NCI-H2107 treated with DMSO at 0.1 percent for 48 hours (cell line): ENCODE data around the gene LRRC74B.
"Not testable (repeated sequence)": the region's sequence is repeated elsewhere in the genome, so short reads cannot be mapped to it uniquely, and the experiment has no call there.

Experiments used
- DNase-seq: peaks from one replicate; lab custom pipeline; 2025; ENCODE audit not compliant: unreplicated experiment; lab: John Stamatoyannopoulos, UW

Gene LRRC74B

DNA sequence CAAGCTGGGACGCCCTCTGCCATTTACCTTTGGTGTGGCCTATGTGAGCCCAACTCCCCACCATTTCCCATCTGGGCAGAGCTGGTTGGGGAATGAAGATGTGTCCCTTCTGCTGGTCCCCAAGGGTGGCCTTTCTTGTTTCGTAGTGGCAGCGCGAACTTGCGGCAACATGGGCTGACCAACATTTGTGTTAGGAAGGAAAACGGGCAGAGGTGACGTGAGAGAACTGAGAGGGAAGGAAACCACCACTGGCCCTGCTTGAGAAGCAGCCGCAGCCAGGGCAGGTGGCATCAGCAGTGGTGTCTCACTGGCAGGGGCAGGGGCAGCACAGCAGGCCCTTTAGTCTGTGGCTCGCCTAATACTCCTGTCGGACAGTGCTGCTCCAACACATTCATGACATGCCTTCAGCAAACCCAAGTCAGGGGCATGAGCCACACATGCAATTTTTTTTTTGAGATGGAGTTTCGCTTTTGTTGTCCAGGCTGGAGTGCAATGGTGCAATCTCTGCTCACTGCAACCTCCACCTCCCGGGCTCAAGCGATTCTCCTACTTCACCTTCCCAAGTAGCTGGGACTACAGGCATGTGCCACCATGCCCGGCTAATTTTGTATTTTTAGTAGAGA is 29.9 kb downstream of the LRRC74B start:
- no peak for DNase-seq

DNA sequence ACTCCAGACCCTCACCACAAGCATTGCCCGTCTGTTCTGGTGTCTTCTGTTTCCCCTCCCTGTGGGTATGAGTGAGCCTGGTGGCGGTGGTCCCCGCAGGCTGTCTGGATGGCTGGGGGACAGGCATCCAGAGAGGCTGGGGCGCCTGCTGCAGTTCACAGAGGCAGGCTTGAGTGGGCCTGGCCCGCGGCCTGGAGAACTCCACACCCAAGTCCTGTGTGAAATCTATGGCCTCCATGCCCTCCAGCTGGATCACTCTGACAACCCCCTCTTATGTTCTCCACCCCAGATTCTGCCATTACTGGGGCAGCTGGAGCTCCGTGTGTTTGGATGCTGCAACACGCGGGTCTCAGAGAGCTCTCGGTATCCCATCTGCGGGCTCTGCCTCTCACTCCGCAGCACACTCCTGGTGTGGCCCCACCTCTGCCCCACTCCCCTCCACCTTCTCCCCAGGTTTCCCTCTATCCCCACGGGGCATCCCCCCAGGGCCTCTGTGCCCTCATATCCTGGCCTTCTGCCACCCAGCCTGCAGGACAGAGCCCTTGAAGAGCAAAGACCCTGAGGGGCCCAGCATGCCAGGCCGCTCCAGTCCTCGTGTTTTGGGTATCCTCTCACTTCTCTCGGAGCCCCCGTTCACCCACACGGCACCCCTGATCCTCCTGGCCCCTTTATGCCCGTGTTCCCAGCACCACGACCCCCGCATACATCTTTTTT is 31.3 kb downstream of the LRRC74B start:
- DNase-seq: no peak

- DNase-seq: no peak
Measured at GRCh38 chr22:21077884-21078508, 32.2 kb downstream of the LRRC74B start.

DNA sequence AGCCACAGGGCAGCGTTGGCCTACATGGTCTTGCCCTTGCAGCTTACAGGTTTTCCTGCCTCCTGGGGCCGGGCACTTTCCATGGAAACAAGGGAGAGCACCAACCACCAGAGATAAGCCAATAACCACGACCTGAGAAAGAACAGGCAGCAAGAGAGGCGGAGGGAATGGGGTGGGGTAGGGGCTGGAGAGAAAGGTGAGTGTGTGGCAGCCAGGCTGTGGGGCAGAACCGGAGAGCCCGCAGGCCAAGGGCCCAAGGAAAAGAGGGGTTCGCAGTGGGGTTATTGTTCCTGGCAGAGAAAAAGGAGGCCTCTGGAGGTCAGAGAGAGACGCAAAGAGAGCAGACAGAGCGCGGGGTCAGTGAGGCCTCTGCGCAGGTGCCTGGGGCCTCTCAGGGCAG is 33.2 kb downstream of the LRRC74B start:
- DNase-seq: no peak

- DNase-seq: no peak
Measured at GRCh38 chr22:21079493-21079892, 33.7 kb downstream of the LRRC74B start.

DNA sequence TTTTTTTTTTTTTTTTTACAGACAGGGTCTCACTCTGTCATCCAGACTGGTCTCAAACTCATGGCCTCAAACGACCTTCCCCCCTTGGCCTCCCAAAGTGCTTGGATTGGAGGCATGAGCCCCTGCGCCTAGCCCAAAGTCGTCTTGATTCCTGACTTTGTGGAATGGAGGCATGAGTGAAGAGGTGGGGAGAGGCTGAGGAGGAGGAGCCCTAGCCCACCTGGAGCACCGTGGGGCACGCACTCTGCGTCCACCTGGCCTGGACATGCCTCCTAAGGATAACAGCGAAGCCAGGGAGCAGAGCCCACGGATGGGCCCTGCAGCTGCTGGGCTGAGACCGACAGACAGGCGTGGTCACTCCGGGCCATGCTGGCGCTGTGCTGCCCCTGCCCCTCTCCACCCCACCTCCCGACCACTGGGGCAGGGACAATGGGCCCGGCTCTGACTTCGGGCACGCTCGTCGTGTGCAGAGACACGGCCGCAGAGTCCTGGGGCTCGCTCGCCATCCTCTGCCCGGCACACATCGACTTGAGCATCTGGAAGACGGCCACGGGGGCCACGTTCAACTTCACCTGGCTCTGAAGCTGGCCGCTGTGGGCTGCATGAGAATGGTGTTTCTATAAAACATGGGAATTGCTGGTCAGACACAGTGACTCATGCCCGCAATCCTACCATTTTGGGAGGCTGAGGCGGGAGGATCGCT is 34.8 kb downstream of the LRRC74B start:
- DNase-seq: no peak

DNA sequence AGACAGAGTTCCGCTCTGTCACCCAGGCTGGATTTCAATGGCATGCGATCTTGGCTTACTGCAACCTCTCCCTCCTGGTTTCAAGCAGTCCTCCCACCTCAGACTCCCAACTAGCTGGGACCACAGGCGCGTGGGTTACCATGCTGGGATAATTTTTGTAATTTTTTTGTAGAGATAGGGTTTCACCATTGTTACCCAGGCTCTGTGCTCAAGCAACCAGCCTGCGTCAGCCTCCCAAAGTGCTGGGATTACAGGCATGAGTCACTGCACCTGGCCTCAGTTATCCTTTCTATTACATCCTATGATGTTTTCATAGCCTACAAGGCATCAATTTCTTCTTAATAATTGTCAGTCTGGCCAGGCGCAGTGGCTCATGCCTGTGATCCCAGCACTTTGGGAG is 36.5 kb downstream of the LRRC74B start:
- no peak for DNase-seq

DNA sequence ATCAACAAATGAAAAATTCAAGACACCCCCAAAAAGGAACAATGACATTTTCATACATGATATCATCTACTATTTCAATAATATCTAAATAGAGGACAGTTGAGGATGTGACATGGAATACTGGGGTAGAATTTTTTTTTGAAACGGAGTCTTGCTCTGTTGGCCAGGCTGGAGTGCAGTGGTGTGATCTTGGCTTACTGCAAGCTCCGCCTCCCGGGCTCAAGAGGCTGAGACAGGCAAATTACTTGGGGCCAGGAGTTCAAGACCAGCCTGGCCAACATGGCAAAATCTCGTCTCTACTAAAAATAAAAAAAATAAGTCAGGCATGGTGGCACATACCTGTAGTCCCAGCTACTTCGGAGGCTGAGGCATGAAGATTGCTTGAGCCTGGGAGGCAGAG is 41.4 kb downstream of the LRRC74B start:
- DNase-seq: no peak

GRCh38 chr22:21087926-21088325 is 42.2 kb downstream of the LRRC74B start:
- not testable (repeated sequence) for DNase-seq

DNA sequence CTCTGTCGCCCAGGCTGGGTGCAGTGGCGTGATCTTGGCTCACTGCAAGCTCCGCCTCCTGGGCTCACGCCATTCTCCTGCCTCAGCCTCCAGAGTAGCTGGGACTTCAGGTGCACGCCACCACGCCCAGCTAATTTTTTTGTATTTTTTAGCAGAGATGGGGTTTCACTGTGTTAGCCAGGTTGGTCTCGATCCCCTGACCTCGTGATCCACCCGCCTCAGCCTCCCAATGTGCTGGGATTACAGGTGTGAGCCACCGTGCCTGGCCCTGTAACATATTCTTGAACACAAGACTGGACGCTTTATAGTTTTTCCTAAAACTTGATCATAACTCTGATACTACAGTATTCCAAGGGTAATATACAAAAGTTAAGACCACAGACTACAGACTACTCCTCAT is 45.5 kb downstream of the LRRC74B start:
- not testable (repeated sequence) for DNase-seq

DNA sequence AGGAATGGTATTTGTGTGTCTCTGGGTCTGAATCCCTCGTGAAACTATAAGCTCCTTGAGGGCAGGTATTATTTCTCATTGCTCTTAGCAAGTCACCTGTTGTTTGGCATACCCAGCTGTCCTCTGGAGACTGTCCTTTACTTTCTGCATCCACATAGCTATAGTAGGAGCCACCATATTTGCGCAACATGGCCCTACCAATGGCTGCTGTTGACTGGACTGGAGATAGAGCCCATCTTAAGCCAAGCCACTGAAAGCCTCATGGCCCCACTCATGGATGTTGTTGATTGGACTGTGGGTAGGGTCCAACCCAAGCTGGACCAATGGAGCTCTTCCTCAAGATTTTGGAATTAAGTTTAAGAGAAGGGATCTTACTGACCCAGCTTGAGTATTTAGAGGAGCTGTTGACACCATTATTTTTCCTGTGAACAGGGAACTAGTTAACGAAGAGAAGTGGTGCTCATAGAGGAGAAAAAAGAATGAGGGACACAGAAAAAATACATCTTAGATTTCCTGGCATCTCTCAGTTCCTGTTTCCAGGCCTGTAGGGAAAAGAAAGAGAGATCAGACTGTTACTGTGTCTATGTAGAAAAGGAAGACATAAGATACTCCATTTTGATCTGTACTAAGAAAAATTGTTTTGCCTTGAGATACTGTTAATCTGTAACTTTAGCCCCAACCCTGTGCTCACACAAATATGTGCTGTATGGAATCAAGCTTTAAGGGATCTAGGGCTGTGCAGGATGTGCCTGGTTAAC is 47.2 kb downstream of the LRRC74B start:
- DNase-seq: no peak

DNA sequence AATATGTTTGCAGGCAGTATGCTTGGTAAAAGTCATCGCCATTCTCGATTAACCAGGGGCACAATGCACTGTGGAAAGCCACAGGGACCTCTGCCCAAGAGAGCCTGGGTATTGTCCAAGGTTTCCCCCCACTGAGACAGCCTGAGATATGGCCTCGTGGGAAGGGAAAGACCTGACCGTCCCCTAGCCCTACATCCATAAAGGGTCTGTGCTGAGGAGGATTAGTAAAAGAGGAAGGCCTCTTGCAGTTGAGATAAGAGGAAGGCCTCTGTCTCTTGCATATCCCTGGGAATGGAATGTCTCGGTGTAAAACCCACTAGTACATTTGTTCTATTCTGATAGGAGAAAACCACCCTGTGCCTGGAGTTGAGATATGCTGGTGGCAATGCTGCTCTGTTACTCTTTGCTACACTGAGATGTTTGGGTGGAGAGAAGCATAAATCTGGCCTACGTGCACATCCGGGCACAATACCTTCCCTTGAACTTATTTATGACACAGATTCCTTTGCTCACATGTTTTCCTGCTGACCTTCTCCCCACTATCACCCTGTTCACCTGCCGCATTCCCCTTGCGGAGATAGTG is 47.9 kb downstream of the LRRC74B start:
- not testable (repeated sequence) for DNase-seq

- DNase-seq: no peak
Measured at GRCh38 chr22:21094911-21095772, 49.4 kb downstream of the LRRC74B start.

GRCh38 chr22:21095773-21096107 is 50.0 kb downstream of the LRRC74B start:
- DNase-seq: no peak

DNA sequence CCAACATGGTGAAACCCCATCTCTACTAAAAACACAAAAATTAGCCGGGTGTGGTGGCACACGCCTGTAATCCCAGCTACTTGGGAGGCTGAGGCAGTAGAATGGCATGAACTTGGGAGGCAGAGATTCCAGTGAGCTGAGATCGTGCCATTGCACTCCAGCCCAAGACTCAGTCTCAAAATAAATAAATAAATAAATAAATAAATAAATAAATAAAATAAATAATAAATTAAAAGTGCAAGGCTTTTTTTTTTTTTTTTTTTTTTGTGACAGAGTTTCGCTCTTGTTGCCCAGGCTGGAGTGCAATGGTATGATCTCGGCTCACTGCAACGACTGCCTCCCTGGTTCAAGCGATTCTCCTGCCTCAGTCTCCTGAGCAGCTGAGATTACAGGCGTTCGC is 51.1 kb downstream of the LRRC74B start:
- DNase-seq: not testable (repeated sequence)

GRCh38 chr22:21098099-21098671 is 52.4 kb downstream of the LRRC74B start:
- no peak for DNase-seq

GRCh38 chr22:21099578-21099977 is 53.8 kb downstream of the LRRC74B start:
- DNase-seq: no peak

DNA sequence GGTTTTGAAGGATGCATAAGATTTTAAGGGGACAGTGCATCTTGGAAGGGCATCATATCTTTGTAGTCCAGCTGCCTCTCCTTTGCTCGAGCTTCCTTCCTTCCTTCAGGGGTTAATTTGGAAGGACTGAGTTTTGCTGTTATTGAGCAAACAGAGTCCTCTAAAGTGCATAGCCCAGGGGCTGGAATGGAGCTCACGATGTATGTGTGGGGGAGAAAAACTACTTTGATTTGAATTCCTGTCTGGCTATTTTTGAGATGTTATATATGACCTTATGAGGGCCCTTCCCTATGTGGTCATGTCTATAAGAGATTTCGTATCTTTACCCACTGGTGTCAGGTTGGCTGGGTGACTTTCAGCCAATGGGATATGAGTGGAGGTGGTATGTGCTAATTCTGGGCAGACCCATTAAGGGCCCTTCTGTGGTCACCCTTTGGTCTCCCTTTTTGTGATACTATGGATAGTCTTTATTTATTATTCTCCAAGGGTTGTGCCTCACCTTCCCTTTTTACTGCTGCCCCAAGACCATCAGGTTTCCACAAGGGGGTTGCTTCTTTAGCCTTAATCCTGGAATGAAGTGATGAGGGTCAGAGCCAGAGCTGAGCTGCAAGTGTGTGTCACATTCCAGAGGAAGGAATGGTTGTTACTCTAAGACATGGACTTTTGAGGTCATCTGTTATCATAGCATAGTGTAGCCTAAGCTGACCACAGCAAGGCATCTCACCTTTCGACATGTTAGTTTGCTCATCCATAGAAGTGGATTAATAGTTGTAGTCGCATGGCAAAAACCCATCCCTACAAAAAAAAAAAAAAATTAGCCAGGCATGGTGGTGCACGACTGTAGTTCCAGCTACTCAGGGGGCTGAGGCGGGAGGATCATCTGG is 54.6 kb downstream of the LRRC74B start:
- DNase-seq: no peak
